NOMO-1 treated with dmso at 0.1 percent for 144 hours (cell line): ENCODE results near the gene TIRAP.

Source experiments
- DNase-seq: peaks from one replicate; lab custom pipeline; 2025; ENCODE audit not compliant: unreplicated experiment; lab: John Stamatoyannopoulos, UW

Gene TIRAP

DNA sequence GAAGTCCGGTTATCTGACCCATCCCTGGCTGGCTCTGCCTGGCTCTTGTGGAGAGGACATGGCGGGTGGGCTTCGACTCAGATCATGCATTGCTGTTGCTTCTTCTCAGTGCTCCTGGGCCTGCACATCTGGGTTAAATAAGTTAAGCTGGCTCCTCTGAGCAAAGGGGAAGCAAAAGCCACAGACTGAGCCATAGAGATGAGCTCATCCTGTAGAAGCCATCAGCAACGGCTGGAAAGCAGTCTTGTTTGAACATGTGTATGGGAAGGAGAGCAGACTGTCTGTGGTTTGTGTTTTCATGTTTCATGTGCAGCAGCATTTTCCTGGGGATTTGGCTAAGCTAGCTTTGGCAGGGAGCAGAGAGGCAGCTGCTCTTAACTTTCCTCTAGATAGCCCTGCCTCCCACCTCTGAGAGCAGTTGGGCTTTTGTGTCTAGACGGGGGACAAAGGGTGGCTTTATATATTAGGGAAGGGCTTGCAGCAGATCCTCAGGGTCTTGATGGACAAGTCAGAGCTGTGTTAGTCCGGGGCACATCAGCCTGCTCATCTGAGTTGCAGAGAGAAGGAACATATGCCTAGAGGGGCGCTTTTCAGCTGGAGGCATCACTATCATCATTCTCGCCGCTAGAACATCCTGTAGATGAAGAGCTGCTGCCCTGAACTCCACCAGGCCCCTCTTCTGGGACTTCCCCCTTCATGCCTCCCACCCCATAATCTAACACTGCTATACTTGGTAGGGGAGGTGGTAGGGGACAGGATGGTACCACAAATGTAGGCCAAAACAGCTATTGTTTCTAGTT lies 35.9 kb downstream of the TIRAP start:
- peak; percentile 73 for DNase-seq

GRCh38 chr11:126319374-126319740 lies 36.5 kb downstream of the TIRAP start:
- DNase-seq: no peak

DNA sequence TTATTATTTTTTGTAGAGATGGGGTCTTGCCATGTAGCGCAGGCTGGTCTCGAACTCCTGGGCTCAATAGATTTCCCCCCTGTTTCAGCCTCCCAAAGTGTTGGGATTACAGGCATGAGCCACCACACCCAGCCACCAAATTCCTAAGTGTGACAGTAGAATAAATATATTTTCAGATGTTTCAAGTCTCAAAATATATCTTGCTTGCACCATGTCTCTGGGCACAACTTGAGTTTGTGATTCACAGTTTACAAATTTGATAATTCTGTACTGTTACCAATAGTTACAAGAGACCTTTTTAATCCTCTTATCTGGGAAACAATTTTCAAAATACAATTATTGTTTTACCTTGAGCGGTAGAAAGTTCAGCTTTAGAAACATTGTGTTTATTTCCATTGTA lies 40.1 kb downstream of the TIRAP start:
- DNase-seq: no peak

DNA sequence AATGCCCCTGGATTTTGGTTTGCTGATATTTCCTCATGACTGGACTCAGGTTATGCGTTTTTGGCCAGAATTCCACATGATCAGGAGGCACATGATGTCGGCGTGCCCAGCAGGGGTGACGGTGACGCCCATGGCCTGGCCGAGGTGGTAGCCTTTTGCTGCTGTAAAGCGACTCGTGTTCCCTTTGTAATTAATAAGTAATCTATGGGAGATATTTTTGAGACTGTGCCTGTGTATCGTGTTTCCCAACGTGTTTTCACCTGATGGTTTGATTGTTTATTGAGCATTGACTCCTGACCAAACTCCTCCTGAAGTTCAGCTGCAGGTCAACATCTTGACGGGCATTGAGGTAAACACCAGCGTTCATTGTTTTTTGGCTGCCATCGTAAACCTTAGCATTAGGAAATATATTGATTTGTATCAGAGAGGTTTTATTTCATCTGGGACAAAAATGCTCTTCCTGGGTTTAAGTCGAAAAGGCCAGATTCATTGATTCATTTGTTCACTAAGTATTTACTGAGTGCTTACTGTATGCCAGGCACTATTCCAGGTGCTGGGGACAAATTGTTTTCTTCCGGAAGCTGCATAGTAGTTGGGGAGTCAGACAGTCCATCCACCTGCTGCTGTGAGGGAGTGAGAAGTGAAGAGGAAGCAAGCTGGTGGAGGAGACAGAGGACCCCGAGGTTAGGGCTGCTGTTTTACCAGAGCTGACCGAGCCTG lies 44.5 kb downstream of the TIRAP start:
- no peak for DNase-seq

DNA sequence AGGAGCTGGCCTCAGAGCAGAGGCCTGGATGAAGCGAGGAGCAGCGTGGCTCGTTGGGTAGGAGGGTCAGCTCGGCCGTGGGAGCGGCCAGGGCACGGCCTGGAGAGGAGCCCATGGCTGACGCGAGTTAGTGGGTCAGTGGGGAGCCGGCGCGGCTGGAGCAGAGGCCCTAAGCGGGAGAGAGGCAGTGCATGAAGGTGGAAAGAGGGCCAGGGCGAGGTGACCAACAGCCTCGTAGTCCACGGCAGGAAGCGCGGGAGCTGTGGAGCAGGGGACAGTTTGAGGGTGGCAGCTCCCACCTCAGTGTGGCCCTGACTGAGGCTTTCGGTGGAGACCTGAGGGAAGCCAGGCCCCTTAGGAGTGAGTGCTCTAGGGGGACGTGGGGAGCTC lies 45.1 kb downstream of the TIRAP start:
- no peak for DNase-seq

- no peak for DNase-seq
Observed at GRCh38 chr11:126328444-126328843, 45.6 kb downstream of the TIRAP start.

DNA sequence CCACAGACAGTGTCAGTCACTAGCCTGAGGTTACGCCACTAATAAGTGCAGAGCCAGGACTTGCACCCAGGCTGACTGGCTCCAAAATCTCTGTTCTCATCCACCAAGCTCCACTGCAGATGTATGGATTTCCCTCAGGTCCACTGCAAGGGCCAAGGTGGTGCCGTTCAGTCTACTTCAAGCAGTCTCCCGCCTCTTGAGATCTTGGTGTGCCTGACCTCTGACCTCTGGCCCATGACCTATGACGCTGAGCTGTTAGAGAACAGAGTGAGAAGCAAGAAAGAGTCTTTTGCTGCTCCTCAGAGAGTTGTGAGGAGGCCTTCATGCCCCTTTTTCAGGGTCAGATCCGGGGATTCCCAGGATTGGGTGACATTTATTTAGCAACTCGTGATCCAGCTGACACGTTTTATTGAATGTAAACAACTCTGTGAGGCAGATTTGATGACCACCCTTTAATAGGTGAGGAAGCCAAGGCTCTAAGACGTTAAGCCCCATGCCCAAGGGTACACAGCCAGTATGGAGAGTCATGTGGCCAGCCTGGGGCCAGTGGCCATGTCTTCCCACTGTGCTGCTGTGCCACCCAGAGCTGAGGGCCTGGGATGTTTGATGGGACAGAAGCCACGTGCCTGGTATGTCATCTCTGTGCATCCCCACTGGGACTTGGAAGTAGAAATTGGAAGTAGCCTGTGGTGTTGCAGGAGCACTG lies 46.2 kb downstream of the TIRAP start:
- no peak for DNase-seq

DNA sequence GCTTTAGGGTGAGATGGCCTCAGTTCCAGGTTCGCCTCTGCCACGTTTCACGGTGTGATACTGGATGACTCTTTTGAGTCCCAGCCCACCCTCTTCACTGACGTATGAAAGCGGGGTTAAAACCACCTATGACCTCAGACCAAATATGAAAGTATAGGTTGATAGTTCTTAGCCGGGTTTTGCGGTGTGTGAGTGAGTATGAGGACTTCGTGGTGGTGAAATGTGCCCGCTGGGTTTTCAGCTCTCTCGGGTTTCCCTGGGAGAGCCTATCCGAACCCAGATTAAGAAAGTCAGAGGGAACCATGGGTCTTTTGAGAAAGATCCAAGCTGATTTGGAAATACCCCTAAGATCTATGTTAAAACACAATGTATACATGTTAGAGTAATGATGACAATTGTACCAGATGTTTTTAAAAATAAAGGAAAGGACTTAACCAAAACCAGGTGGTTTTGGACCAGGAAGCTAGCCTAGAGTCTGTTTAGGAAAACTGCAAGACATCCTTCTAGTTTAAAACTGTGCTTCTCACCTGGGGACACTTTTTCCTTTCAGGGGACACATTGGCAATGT lies 46.8 kb downstream of the TIRAP start:
- DNase-seq: no peak

DNA sequence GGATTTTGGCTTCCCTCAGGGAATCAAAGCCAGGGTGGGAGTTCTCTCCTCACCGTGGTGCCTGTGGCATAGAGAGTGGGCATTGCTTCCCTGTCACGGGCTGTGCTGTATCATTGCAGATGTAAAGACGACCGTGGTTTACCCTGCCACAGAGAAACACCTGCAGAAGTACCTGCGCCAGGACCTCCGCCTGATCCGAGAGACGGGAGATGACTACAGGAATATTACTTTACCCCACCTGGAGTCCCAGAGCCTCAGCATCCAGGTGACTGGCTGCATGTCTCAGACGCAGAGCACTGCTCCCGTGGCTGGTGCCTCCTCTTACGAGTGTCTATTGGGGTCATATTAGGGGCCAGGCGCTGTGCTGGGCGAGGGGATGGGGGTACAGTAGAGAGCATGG lies 48.4 kb downstream of the TIRAP start:
- no peak for DNase-seq

DNA sequence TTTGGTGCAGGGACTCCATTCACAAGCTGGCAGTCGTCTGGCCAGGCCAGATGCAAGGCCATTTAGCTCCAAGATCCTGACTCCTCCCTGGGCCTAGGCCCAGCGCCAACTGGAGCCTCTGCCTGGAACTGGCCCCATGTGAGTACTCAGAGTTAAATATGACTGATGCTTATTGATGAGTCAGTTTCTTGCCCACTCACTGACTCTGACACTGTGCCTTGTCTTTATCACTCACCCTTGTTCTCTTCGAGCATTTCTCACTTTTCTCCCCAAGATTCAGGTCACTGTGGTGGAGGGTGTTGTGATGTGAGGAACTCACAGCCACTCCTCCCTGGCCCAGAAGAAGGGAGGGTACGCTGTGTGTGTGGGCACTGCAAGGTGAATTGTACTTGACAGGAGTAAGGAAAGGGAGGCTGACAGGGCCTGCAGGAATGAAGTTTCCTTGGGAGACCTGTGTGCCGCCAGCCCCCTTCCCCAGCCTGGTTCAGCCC lies 49.4 kb downstream of the TIRAP start:
- DNase-seq: no peak

- no peak for DNase-seq
Observed at GRCh38 chr11:126333142-126333541, 50.2 kb downstream of the TIRAP start.

- no peak for DNase-seq
Observed at GRCh38 chr11:126334659-126335462, 52.0 kb downstream of the TIRAP start.

DNA sequence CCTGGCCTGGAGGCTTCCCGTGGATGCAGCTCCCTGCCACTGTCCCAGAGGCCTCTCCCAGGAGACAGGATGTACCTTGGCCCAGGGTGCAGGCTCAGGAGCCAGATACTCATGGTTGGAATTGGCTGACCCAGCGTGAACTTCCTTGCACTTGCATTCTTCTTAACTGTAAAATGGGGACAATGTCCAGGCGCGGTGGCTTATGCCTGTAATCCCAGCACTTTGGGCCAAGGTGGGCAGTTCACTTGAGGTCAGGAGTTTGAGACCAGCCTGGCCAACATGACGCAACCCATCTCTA lies 52.5 kb downstream of the TIRAP start:
- DNase-seq: no peak

DNA sequence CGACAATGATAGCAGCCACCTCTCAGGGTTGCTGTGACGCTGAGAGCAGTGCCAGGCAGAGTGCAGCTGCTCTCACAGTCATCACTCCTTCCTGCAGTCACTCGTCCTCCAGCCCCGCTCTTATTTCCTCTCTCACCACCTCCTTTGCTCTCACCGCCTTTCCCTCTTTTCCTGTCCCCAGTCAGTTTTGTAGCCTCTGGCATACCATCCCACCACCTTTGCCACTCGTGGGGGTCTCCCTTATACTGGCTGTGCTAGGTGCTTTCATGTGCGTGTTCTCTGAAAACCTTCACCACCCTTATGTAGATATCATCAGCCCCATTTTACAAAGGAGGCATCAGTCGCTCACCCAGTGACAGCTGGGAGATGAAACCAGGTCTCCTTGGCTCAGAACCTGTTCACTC lies 53.2 kb downstream of the TIRAP start:
- no peak for DNase-seq

DNA sequence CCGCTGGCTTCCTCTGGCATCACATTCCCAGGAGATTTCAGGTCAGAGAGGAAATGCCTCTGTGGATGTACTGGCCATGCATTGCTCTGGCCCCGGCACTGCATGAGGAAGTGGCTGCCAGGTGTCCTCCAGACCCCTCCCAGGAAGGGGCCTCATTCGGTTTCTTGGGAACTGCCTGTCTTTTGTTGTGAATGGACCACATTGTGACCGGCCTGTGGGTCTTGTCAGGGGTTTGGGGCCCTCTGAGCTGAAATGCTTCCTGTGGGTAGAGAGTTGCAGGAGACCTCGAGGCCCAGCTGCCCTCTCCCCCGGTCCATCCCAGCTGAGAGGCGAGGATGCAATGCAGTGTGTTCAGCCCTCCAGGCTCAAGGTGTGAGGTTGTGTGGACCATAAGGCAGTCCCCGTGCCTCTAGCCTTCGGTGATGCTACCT lies 53.8 kb downstream of the TIRAP start:
- DNase-seq: peak; percentile 47

DNA sequence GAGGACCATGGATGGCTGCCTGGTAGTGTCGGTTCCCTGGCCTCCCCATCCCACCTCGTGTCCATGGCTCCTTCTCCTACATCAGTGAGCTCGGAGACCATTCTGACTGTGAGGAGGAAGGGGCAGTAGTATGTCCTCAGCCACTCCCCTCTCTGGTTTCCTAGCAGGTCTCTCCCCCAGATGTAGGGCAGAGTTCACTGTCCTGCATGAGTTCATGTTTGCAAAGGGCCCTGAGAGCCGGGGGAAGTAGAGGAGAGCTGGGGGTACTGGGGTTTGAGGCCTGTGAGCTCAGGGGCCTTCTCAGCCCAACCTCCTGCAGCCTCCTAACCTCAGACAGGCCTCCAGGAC lies 54.2 kb downstream of the TIRAP start:
- DNase-seq: no peak

DNA sequence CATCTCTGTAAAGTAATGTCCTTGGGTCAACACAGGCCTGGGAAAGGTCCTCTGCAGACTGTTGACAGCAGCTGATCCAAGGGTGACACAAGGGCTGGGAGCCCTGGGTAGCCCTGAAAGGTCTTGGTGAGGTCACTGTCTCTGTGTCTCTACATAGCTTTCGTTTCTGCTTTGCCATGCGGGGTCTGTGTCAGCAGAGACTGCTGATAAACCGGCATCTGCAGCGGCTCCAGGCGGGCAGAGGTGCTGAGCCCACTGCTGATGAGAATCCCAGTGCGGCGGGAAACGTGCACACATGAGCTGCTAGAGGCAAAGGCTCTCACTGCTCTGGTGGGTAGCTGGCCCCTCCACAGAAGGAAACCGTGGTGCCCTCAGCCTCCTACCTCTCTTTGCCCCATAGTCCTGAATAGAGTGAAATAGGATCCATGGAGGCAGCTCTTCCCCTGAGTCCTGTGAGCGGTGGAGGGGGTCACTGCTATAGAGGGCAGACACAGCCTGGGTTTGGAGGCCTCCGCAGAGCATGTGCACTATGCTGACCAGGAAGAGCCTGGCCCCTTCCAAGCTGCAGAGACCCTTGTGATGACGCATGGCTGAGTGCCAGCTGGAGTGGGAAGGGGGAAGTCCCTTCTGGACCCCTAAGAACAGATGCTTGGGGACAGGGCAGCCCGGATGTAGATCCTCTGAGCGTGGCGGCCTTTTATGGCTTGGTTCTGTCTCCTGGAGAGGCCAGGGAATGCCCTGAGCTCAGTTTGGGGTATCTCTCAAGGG lies 54.8 kb downstream of the TIRAP start:
- no peak for DNase-seq

- DNase-seq: no peak
Observed at GRCh38 chr11:126338346-126339055, 55.6 kb downstream of the TIRAP start.

DNA sequence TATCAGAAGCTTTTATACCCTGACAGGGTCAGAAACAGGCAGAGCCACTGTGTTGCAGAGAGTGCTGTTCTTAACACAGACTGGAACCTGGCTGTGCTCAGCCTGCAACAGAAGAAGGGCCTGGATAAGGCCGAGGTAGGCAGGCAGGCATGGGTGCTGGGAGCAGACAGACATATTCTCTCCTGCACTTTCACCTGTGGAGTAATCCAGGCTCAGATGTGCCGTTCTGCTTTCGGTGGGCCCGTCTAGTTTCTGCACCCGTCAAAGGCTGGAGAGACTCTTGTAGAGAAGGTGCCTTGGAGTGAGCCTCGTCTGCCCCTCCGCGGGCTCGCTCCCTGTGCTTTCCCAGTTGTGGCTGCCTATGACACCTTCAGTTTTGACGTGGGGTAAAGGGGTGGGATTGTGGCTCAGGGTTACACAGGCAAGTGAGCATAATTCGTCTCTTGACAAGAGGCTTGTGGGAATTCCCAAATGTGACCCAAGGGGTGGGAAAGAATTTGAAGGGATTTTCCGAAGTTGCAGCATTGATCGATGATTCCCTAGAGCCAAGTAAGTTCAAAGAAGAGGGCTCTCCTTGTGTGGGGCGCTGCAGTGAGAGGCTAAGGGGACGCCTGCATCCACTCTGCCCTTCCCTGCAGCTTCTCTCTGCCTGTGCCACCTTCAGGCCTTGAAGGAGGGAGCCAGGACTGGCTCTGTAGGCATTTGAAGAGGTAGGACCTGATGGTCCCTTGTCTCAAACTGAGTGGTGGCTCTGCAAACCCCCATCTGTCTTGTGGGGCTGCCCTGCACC lies 56.4 kb downstream of the TIRAP start:
- no peak for DNase-seq
